Measurements from ENCODE around the gene TNKS1BP1. TPM values are rescaled to one million over a fixed set of nuclear protein-coding genes. Genes with fewer than 3 reads are reported as not detected.

TNKS1BP1 gene
- total RNA-seq (2022; extraction: Qiagen RNA extraction): 79.9 to 91.1 TPM (median 87.9 TPM) in 5 replicates

GRCh38 chr11:57324886-57325734, at the start of gene TNKS1BP1:
TNKS1BP1 (minus strand) TSS chr11:57324952; CDS start chr11:57321885, 3,067 bp downstream.

GRCh38 chr11:57338142-57338541, 13.4 kb upstream of the TNKS1BP1 start, which contains the start of gene P2RX3:
P2RX3 (plus strand) TSS chr11:57338352; CDS start chr11:57338551, 199 bp downstream.

GRCh38 chr11:57335343-57336110, 10.8 kb upstream of the TNKS1BP1 start, which contains the start of gene SSRP1:
SSRP1 (minus strand) TSS chr11:57335892; CDS start chr11:57335121, 771 bp downstream.

Other genes with a start within 250 kb of the TNKS1BP1 start
- not detected in 5 replicates for gene LRRC55, start 143.0 kb downstream of the TNKS1BP1 start, total RNA-seq (2022; extraction: Qiagen RNA extraction)
- 0.06 to 0.07 TPM in 2 of 5 replicates, not detected in the others for gene APLNR, start 87.7 kb downstream of the TNKS1BP1 start, total RNA-seq (2022; extraction: Qiagen RNA extraction)
- 199 to 265 TPM (median 217 TPM) in 5 replicates for gene SSRP1, start 10.9 kb upstream of the TNKS1BP1 start, total RNA-seq (2022; extraction: Qiagen RNA extraction)
- gene P2RX3, start 13.4 kb upstream of the TNKS1BP1 start, total RNA-seq (2022; extraction: Qiagen RNA extraction): 0.07 to 0.32 TPM (median 0.23 TPM) in 5 replicates
- not detected in 5 replicates for gene PRG3, start 56.2 kb upstream of the TNKS1BP1 start, total RNA-seq (2022; extraction: Qiagen RNA extraction)
- gene PRG2, start 65.7 kb upstream of the TNKS1BP1 start, total RNA-seq (2022; extraction: Qiagen RNA extraction): 0.08 TPM in 1 of 5 replicates, not detected in the others
- 0.33 to 0.85 TPM (median 0.53 TPM) in 5 replicates for gene SLC43A3, start 102.2 kb upstream of the TNKS1BP1 start, total RNA-seq (2022; extraction: Qiagen RNA extraction)
- gene RTN4RL2, start 135.6 kb upstream of the TNKS1BP1 start, total RNA-seq (2022; extraction: Qiagen RNA extraction): 49.3 to 87.5 TPM (median 82.4 TPM) in 5 replicates
- 2.1 to 2.7 TPM (median 2.4 TPM) in 5 replicates for gene SLC43A1, start 190.8 kb upstream of the TNKS1BP1 start, total RNA-seq (2022; extraction: Qiagen RNA extraction)
- gene TIMM10, start 205.8 kb upstream of the TNKS1BP1 start, total RNA-seq (2022; extraction: Qiagen RNA extraction): 142 to 175 TPM (median 153 TPM) in 5 replicates
- not detected in 5 replicates for gene SMTNL1, start 212.6 kb upstream of the TNKS1BP1 start, total RNA-seq (2022; extraction: Qiagen RNA extraction)
- gene UBE2L6, start 242.7 kb upstream of the TNKS1BP1 start, total RNA-seq (2022; extraction: Qiagen RNA extraction): 36.5 to 43.9 TPM (median 43.0 TPM) in 5 replicates

Measured in A549 treated with Hydrocortisone at 1 μM for 4 hours (cell line).